H1 (cell line): Measurements from ENCODE around the gene HJURP. TPM values are rescaled to one million over a fixed set of nuclear protein-coding genes. Genes with fewer than 3 reads are reported as not detected.

Source experiments
- CTCF ChIA-PET: fragments of 300-600 bp; sonication (Branson Sonifier 250); formaldehyde crosslinking; loops from one replicate; lab custom pipeline; 2021; ENCODE audit not compliant: partially characterized antibody; lab: Charles Lee
- POLR2A ChIA-PET: fragments of 300-600 bp; sonication (Branson Sonifier 250); formaldehyde crosslinking; loops from one replicate; lab custom pipeline; 2021; ENCODE audit warnings: inconsistent platforms; ENCODE audit not compliant: partially characterized antibody; lab: Charles Lee
- DNase-seq, 2 experiments: peaks; one replicate each; pipeline versions ENCODE4 v3.0.0 to v3.0.0-alpha.2; 2010 to 2022; ENCODE audit warnings: low spot score in 2 of 2, low read depth in 1 of 2, mixed read lengths in 1 of 2
- FAIRE-seq: peaks from 2 replicates; lab custom pipeline; 2011; peaks lifted over from hg19 to GRCh38; lab: Jason Lieb, UNC
- H2AFZ ChIP-seq: 2 replicates; pipeline ENCODE4 v1.8.1; 2012; ENCODE audit warnings: low read length, inconsistent platforms
- H2AK5ac ChIP-seq: 2 replicates; pipeline ENCODE4 v1.6.1; 2013; ENCODE audit warnings: low read depth, low read length
- H2BK120ac ChIP-seq: replicated peaks from 2 replicates; pipeline ENCODE3; 2013; ENCODE audit warnings: low read depth, low read length, inconsistent platforms
- H2BK12ac ChIP-seq: 2 replicates; pipeline ENCODE4 v1.6.1; 2013; ENCODE audit warnings: low read depth, low read length
- H2BK15ac ChIP-seq: 2 replicates; pipeline ENCODE4 v1.6.1; 2013; ENCODE audit warnings: low read length
- H2BK20ac ChIP-seq: 2 replicates; pipeline ENCODE4 v1.6.1; 2013; ENCODE audit warnings: low read length
- H2BK5ac ChIP-seq: 2 replicates; pipeline ENCODE4 v1.6.1; 2013; ENCODE audit warnings: low read depth, low read length
- H3K14ac ChIP-seq: 2 replicates; pipeline ENCODE4 v1.6.1; 2013; ENCODE audit warnings: inconsistent platforms; ENCODE audit not compliant: insufficient read length
- H3K18ac ChIP-seq: 2 replicates; pipeline ENCODE4 v1.6.1; 2013; ENCODE audit warnings: low read length; ENCODE audit errors: extremely low read depth
- H3K23ac ChIP-seq: 2 replicates; pipeline ENCODE4 v1.6.1; 2013; ENCODE audit warnings: inconsistent platforms; ENCODE audit not compliant: insufficient read length
- H3K23me2 ChIP-seq: 2 replicates; pipeline ENCODE4 v1.6.1; 2013; ENCODE audit warnings: low read depth, low read length
- H3K27ac ChIP-seq: 2 replicates; pipeline ENCODE4 v1.6.1; 2011; ENCODE audit warnings: low read depth, low read length, inconsistent platforms
- H3K27me3 ChIP-seq, 4 experiments: replicated peaks in 1 of 4; 1 replicate in 1 of 4; 2 replicates in 3 of 4; pipeline versions ENCODE4 v1.6.1 to v1.8.1; 2011 to 2013; ENCODE audit warnings: low read length in 3 of 4, mild to moderate bottlenecking in 3 of 4, inconsistent platforms in 2 of 4, mixed read lengths in 2 of 4, moderate library complexity in 1 of 4; ENCODE audit not compliant: control insufficient read depth in 3 of 4, insufficient read depth in 3 of 4; ENCODE audit errors: extremely low read depth in 1 of 4
- H3K36me3 ChIP-seq, 4 experiments: 2 replicates each; pipeline versions ENCODE4 v1.6.1 to v1.8.1; 2011 to 2013; ENCODE audit warnings: mild to moderate bottlenecking in 4 of 4, low read length in 3 of 4, moderate library complexity in 2 of 4, control low read depth in 1 of 4, inconsistent platforms in 1 of 4; ENCODE audit not compliant: insufficient read depth in 4 of 4, control insufficient read depth in 2 of 4
- H3K4ac ChIP-seq: replicated peaks from 2 replicates; pipeline ENCODE3; 2013; ENCODE audit warnings: low read length, low read depth, mixed read lengths, inconsistent platforms; ENCODE audit not compliant: insufficient read length
- H3K4me1 ChIP-seq, 4 experiments: replicated peaks in 1 of 4; 1 replicate in 1 of 4; 2 replicates in 3 of 4; pipeline versions ENCODE4 v1.6.1 to v1.8.1; 2011 to 2013; ENCODE audit warnings: low read length in 3 of 4, inconsistent platforms in 2 of 4, mixed read lengths in 1 of 4; ENCODE audit not compliant: insufficient read depth in 4 of 4, control insufficient read depth in 3 of 4
- H3K4me2 ChIP-seq, 2 experiments: 2 replicates each; pipeline versions ENCODE4 v1.6.1 to v1.8.1; 2011 to 2013; ENCODE audit warnings: low read depth in 2 of 2, low read length in 2 of 2, control low read depth in 1 of 2, inconsistent platforms in 1 of 2, mild to moderate bottlenecking in 1 of 2; ENCODE audit not compliant: insufficient read depth in 1 of 2
- H3K4me3 ChIP-seq, 4 experiments: fragments of 200-600, 300-600 bp in 1 of 4; sonication (generic), shearing (Covaris generic), sonication (Bioruptor Twin) in 1 of 4; 2 replicates each; pipeline versions ENCODE4 v1.5.1 to v1.8.1; 2011 to 2016; ENCODE audit warnings: low read length in 4 of 4, low read depth in 3 of 4, control low read depth in 2 of 4, inconsistent platforms in 2 of 4, mild to moderate bottlenecking in 2 of 4, mixed read lengths in 1 of 4, moderate library complexity in 1 of 4; ENCODE audit not compliant: insufficient read depth in 2 of 4; ENCODE audit errors: extremely low read depth in 1 of 4
- H3K56ac ChIP-seq: replicated peaks from 2 replicates; pipeline ENCODE3; 2013; ENCODE audit warnings: low read depth, mild to moderate bottlenecking, mixed read lengths, low read length, inconsistent platforms; ENCODE audit not compliant: insufficient read length
- H3K79me1 ChIP-seq: 2 replicates; pipeline ENCODE4 v1.6.1; 2013; ENCODE audit warnings: low read depth, low read length, control low read depth
- H3K79me2 ChIP-seq, 2 experiments: 2 replicates each; pipeline versions ENCODE4 v1.6.1 to v1.8.1; 2012 to 2013; ENCODE audit warnings: low read length in 2 of 2, mild to moderate bottlenecking in 2 of 2, inconsistent platforms in 1 of 2; ENCODE audit not compliant: insufficient read depth in 2 of 2, control insufficient read depth in 1 of 2
- H3K9ac ChIP-seq, 4 experiments: replicated peaks in 1 of 4; 1 replicate in 1 of 4; 2 replicates in 3 of 4; pipeline versions ENCODE4 v1.6.1 to v1.8.1; 2011 to 2013; ENCODE audit warnings: low read depth in 3 of 4, low read length in 3 of 4, control low read depth in 2 of 4, mild to moderate bottlenecking in 2 of 4, moderate library complexity in 2 of 4, inconsistent platforms in 1 of 4; ENCODE audit errors: extremely low read depth in 1 of 4
- H3K9me3 ChIP-seq, 2 experiments: 2 replicates each; pipeline versions ENCODE4 v1.6.1 to v1.8.1; 2012 to 2013; ENCODE audit warnings: mild to moderate bottlenecking in 2 of 2, moderate library complexity in 2 of 2, control low read depth in 1 of 2, inconsistent platforms in 1 of 2, low read depth in 1 of 2, low read length in 1 of 2, mixed read lengths in 1 of 2; ENCODE audit not compliant: insufficient read depth in 2 of 2
- H4K20me1 ChIP-seq, 2 experiments: replicated peaks in 1 of 2; 2 replicates each; pipeline versions ENCODE3 to v1.8.1; 2011 to 2013; ENCODE audit warnings: inconsistent platforms in 2 of 2, low read length in 2 of 2, mild to moderate bottlenecking in 1 of 2; ENCODE audit not compliant: insufficient read depth in 2 of 2, control insufficient read depth in 1 of 2
- H4K5ac ChIP-seq: 2 replicates; pipeline ENCODE4 v1.6.1; 2013; ENCODE audit warnings: low read length, low read depth, mixed read lengths, inconsistent platforms; ENCODE audit not compliant: insufficient read length
- H4K8ac ChIP-seq: 2 replicates; pipeline ENCODE4 v1.8.0; 2013; ENCODE audit warnings: mild to moderate bottlenecking, moderate library complexity, low read length, inconsistent platforms; ENCODE audit not compliant: insufficient read depth; ENCODE audit errors: extremely low read depth
- H4K91ac ChIP-seq: replicated peaks from 2 replicates; pipeline ENCODE3; 2013; ENCODE audit warnings: low read length, mixed read lengths, inconsistent platforms; ENCODE audit not compliant: insufficient read length
- MAFK ChIP-seq: IDR thresholded peaks from 2 replicates; pipeline ENCODE4 v1.6.1; 2012; ENCODE audit warnings: low read depth, mild to moderate bottlenecking, improper control_type of control experiment, low read length
- POLR2A ChIP-seq, 2 experiments: IDR thresholded peaks; 1 replicate in 1 of 2; 2 replicates in 1 of 2; pipeline ENCODE4 v1.6.1; 2011; ENCODE audit warnings: low read depth in 2 of 2, low read length in 2 of 2, mild to moderate bottlenecking in 2 of 2; ENCODE audit errors: control extremely low read depth in 1 of 2
- SIRT6 ChIP-seq: IDR thresholded peaks from one replicate; pipeline ENCODE4 v1.7.1; 2012; ENCODE audit warnings: low read length, inconsistent platforms
- SP2 ChIP-seq: IDR thresholded peaks from 2 replicates; pipeline ENCODE4 v1.6.1; 2012; ENCODE audit warnings: mild to moderate bottlenecking, low read length, inconsistent platforms
- SUZ12 ChIP-seq: fragments of 200-600 bp; sonication (generic); IDR thresholded peaks from 2 replicates; pipeline ENCODE4 v1.6.1; 2012; ENCODE audit warnings: mild to moderate bottlenecking, inconsistent platforms, low read length, moderate library complexity, mixed read lengths
- TCF12 ChIP-seq: IDR thresholded peaks from 2 replicates; pipeline ENCODE4 v1.6.1; 2011; ENCODE audit warnings: low read depth, mild to moderate bottlenecking, low read length
- WGBS, 2 experiments: shearing (Covaris generic) in 1 of 2; methylation state at CpG; one replicate each; pipeline versions ENCODE4 v1.1.6 to v1.1.7; 2013 to 2015; ENCODE audit warnings: low lambda C conversion rate in 2 of 2, mixed read lengths in 2 of 2, inconsistent platforms in 1 of 2, low coverage in 1 of 2, missing lambda C conversion rate in 1 of 2; ENCODE audit not compliant: insufficient replicate concordance in 2 of 2, insufficient coverage in 1 of 2, insufficient read length in 1 of 2; ENCODE audit errors: extremely low coverage in 1 of 2, missing lambda C conversion rate in 1 of 2; 5-methylcytosine and 5-hydroxymethylcytosine counted together
- polyA plus RNA-seq, 7 experiments: library from polyadenylated mRNA; depleted of rRNA in 3 of 7; stranded (reverse) in 5 of 7; unstranded in 2 of 7; fragments of >200 nt in 5 of 7; fragments of 200-250 nt in 2 of 7; gene quantifications; 1 replicate in 5 of 7; 2 replicates in 1 of 7; 4 replicates in 1 of 7; pipeline versions ENCODE4 v1.2.1 to v1.2.3, GENCODE V29; 2011 to 2013; ENCODE audit warnings: missing spikeins in 2 of 7, mixed read lengths in 2 of 7
- total RNA-seq: library from RNA; stranded (reverse); fragmentation: NEBNext Ultra II Directional; extraction: Animal tissue kit (Norgen Biotek cat#: 25700); gene quantifications from 2 replicates; pipeline ENCODE4 v1.2.1, GENCODE V29; 2021

Gene HJURP
- total and polyA plus RNA-seq, 2 of the 8 experiments (the other 6 are each of a cell fraction or from before 2014, with no cell fraction given) = 49.3 to 60.5 TPM

DNA sequence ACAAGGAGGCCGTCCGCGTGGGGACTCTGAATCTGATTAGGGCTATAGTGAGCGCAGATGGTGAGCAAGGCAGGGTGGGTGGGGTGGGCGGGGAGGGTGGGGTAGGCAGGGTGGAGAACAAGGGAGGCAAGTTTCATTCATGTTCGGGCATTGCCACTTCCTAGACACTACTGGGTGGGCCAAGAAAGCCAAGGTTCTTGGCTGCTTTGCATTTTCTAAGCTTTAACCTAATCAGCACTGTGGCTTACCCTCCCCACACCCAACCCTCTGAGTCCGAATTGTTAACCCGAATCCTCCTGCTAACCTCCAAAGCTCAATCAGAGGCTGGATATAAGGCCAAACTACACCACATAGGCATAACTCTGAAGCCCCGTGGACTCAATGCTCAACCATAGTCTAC, 58.1 kb downstream of the HJURP start:
- no peak for FAIRE-seq
- POLR2A ChIA-PET = no interaction called here
- no peak overlapping the region for H2BK15ac ChIP-seq
- TF ChIP-seq POLR2A (IDR thresholded peaks at IDR 0.05; ENCODE audit: control extremely low read depth in 1 of 2, low read depth in 2 of 2, low read length in 2 of 2) = no peak
- no peak for TF ChIP-seq SP2
- no peak for TF ChIP-seq MAFK
- TF ChIP-seq SUZ12 = no peak
- no peak for TF ChIP-seq TCF12
- TF ChIP-seq SIRT6 = no peak

More for the DNA sequence above, 58.1 kb downstream of the HJURP start:
- Histone ChIP-seq H2BK5ac (no peak overlapping the region), H4K20me1 (no peaks in the 10 kb centered on the region), H2BK120ac (no peak overlapping the region), H3K79me1 (no peaks in the 10 kb centered on the region), H3K14ac (no peak overlapping the region), H3K4me3 (no peak overlapping the region), H3K36me3 (no peaks in the 10 kb centered on the region), H3K79me2 (no peaks in the 10 kb centered on the region), H3K4me1 (no peaks in the 10 kb centered on the region), H3K18ac (no peak overlapping the region), H3K4me2 (no peak overlapping the region), H2BK12ac (no peak overlapping the region), H3K27me3 (no peaks in the 10 kb centered on the region), H3K23ac (no peak overlapping the region), H3K27ac (no peak overlapping the region), H2AFZ (no peak overlapping the region), H4K5ac (no peak overlapping the region), H2BK20ac (no peak overlapping the region), H2AK5ac (no peak overlapping the region), H3K9ac (no peak overlapping the region), H4K91ac (no peak overlapping the region), H3K9me3 (peaks cover 0 to 5% of the 10 kb centered on the region in 2 experiments; a peak in 2 of 4 replicates), H3K56ac (no peak overlapping the region), H3K4ac (no peak overlapping the region), H4K8ac (no peak overlapping the region), H3K23me2 (no peaks in the 10 kb centered on the region)
- DNase-seq = no peak
- CTCF ChIA-PET = interaction anchor here (0.6 to 1.2 kb wide), 4 partner anchors 27 to 123 kb away, joined by 3 read pairs; no protein-coding TSS in a partner anchor
- 71% methylated on average over 7 of the region's 9 CpGs; no CpG with 5 or more reads in 1 of the 2 experiments for WGBS, 2 experiments
